Right lobe of liver (tissue), 4 donors: ENCODE results near the gene NCKAP5.

Experiments
- CTCF ChIP-seq, 4 donors: fragments of 200-600 bp in 3 of 4; fragments of 450-650 bp in 1 of 4; IDR thresholded peaks; one replicate each; pipeline versions ENCODE4 v1.5.1 to v1.8.0; 2016 to 2022; ENCODE audit warnings: antibody characterized with exemption in 4 of 4, mild to moderate bottlenecking in 2 of 4
- POLR2A ChIP-seq: fragments of 450-650 bp; IDR thresholded peaks from one replicate; pipeline ENCODE4 v1.6.1; 2017; ENCODE audit warnings: antibody characterized with exemption, mild to moderate bottlenecking
- donor health status: DM: no; HTN: no; CAD: no.
- donor health status: DM: no; HTN: no; CAD: no.
- donor health status: DM: no; HTN: yes; CAD: no.

- TF ChIP-seq CTCF (IDR thresholded peaks at IDR 0.05) (no peak), POLR2A (no peak)
Observed at GRCh38 chr2:132793532-132793931, 774.7 kb downstream of the NCKAP5 start.
